GM12891 (cell line): ENCODE measurements around the gene RAB15.

Experiments
- POLR2A ChIP-seq: IDR thresholded peaks from 2 replicates; pipeline ENCODE4 v1.6.1; 2011; ENCODE audit warnings: low read depth, low read length, control low read depth
- POLR2AphosphoS5 ChIP-seq: IDR thresholded peaks from 2 replicates; pipeline ENCODE4 v1.6.1; 2011; ENCODE audit warnings: low read depth, low read length, control low read depth
- POU2F2 ChIP-seq: IDR thresholded peaks from 2 replicates; pipeline ENCODE4 v1.6.1; 2011; ENCODE audit warnings: low read depth, mild to moderate bottlenecking, control low read depth, low read length, moderate library complexity

DNA sequence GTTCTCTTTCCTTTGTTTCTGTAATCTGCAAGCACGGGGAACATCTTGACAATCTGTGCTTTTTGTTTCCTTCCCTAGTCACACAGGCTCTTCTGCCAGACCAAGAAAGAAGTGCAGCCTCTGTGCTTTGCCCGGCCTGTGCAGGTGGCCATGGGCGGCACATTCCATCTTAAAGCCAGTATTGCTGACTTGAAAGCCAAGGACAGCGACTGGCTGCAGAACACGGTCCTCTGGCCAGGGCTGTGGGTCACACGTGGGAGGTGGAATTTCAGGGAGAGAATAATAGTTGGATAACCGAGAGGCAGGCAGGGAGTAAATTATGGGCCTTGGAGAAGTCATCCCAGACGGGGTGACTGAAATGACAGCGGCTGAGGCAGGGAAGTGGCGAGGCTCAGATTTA is 39.4 kb upstream of the RAB15 start:
- TF ChIP-seq POU2F2 (no peak), POLR2A (no peak), POLR2AphosphoS5 (no peak)
